ENCODE measurements around the gene CHCHD10.

DNA sequence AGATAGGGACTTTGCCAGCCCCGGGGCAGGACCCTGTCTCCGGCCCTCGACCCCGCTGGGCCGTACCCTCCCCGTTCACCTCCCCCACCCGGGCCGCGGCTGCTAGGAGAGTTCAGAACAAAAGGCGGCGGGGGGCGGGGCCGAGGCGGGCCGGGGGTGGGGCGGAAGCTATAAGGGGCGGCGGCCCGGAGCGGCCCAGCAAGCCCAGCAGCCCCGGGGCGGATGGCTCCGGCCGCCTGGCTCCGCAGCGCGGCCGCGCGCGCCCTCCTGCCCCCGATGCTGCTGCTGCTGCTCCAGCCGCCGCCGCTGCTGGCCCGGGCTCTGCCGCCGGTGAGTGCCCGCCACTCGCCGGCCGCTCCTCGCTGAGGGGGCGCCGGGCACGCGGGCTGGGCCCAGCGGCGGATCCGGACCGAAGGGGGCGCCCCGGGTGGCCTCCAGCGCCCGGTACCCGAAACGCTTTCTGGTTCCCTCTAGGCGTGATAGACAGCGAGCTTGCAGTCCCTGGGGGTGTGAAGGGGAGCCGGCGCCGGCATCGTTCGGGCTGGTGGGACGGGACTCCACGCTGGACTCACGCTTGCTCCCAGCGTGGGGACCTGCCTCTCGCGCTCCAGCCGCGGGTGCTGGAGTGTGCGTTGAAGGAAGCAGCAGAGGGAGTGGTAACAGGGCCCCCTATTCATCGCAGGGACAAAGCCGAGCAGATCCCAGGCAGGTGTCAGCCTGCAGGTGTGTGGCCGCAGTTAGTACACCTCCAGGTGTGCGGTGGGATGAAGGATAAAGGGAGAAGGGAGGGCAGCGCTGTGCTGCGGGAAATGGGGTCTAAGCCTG, 5.1 kb upstream of the CHCHD10 start, which contains the start of gene MMP11:
- TF ChIP-seq, protein P1, sequence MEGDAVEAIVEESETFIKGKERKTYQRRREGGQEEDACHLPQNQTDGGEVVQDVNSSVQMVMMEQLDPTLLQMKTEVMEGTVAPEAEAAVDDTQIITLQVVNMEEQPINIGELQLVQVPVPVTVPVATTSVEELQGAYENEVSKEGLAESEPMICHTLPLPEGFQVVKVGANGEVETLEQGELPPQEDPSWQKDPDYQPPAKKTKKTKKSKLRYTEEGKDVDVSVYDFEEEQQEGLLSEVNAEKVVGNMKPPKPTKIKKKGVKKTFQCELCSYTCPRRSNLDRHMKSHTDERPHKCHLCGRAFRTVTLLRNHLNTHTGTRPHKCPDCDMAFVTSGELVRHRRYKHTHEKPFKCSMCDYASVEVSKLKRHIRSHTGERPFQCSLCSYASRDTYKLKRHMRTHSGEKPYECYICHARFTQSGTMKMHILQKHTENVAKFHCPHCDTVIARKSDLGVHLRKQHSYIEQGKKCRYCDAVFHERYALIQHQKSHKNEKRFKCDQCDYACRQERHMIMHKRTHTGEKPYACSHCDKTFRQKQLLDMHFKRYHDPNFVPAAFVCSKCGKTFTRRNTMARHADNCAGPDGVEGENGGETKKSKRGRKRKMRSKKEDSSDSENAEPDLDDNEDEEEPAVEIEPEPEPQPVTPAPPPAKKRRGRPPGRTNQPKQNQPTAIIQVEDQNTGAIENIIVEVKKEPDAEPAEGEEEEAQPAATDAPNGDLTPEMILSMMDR (IDR thresholded peaks at IDR 0.05 in 8 of 11, conservative IDR thresholded peaks at IDR 0.05 in 3 of 11) = peak in 1 of 11 experiments; percentile 13
- no peak for TF ChIP-seq POLR2A (IDR thresholded peaks at IDR 0.05)
- peak in 1 of 3 donors; percentile 19 for TF ChIP-seq POLR2AphosphoS5 (IDR thresholded peaks at IDR 0.05)

All from spleen (tissue), 7 donors.